H1 (cell line): ENCODE data around the gene FAM222B. TPM values are rescaled to one million over a fixed set of nuclear protein-coding genes. Genes with fewer than 3 reads are reported as not detected.

Experiments used
- CHD2 ChIP-seq: IDR thresholded peaks from 2 replicates; pipeline ENCODE4 v1.6.1; 2012; ENCODE audit warnings: low read length, improper control_type of control experiment
- HDAC6 ChIP-seq: IDR thresholded peaks from one replicate; pipeline ENCODE4 v1.7.1; 2012; ENCODE audit warnings: low read depth, mild to moderate bottlenecking, inconsistent platforms, low read length, moderate library complexity
- MAFK ChIP-seq: IDR thresholded peaks from 2 replicates; pipeline ENCODE4 v1.6.1; 2012; ENCODE audit warnings: low read depth, mild to moderate bottlenecking, improper control_type of control experiment, low read length
- POLR2A ChIP-seq, 2 experiments: IDR thresholded peaks; 1 replicate in 1 of 2; 2 replicates in 1 of 2; pipeline ENCODE4 v1.6.1; 2011; ENCODE audit warnings: low read depth in 2 of 2, low read length in 2 of 2, mild to moderate bottlenecking in 2 of 2; ENCODE audit errors: control extremely low read depth in 1 of 2
- RFX5 ChIP-seq: IDR thresholded peaks from 2 replicates; pipeline ENCODE4 v1.6.1; 2011; ENCODE audit warnings: low read depth, low read length, improper control_type of control experiment, borderline replicate concordance
- TBP ChIP-seq: IDR thresholded peaks from 2 replicates; pipeline ENCODE4 v1.6.1; 2011; ENCODE audit warnings: low read depth, low read length, improper control_type of control experiment
- TEAD4 ChIP-seq: IDR thresholded peaks from 2 replicates; pipeline ENCODE4 v1.6.1; 2012; ENCODE audit warnings: low read depth, low read length, inconsistent platforms, mixed read lengths
- polyA plus RNA-seq, 7 experiments: library from polyadenylated mRNA; depleted of rRNA in 3 of 7; stranded (reverse) in 5 of 7; unstranded in 2 of 7; fragments of >200 nt in 5 of 7; fragments of 200-250 nt in 2 of 7; gene quantifications; 1 replicate in 5 of 7; 2 replicates in 1 of 7; 4 replicates in 1 of 7; pipeline versions ENCODE4 v1.2.1 to v1.2.3, GENCODE V29; 2011 to 2013; ENCODE audit warnings: missing spikeins in 2 of 7, mixed read lengths in 2 of 7
- total RNA-seq: library from RNA; stranded (reverse); fragmentation: NEBNext Ultra II Directional; extraction: Animal tissue kit (Norgen Biotek cat#: 25700); gene quantifications from 2 replicates; pipeline ENCODE4 v1.2.1, GENCODE V29; 2021
- TF ChIP-seq, protein P1 (sequence below): fragments of 300-600 bp; sonication (generic); IDR thresholded peaks from 2 replicates; pipeline ENCODE4 v1.7.1; 2012; ENCODE audit warnings: low read length, moderate library complexity, mild to moderate bottlenecking, inconsistent platforms; ENCODE audit not compliant: insufficient replicate concordance
- TF ChIP-seq, protein P2 (sequence below): IDR thresholded peaks from 2 replicates; pipeline ENCODE4 v1.6.1; 2011; ENCODE audit warnings: low read length, improper control_type of control experiment

FAM222B gene
- total and polyA plus RNA-seq, 2 of the 8 experiments (the other 6 are each of a cell fraction or from before 2014, with no cell fraction given), result 42.1 to 81.7 TPM

DNA sequence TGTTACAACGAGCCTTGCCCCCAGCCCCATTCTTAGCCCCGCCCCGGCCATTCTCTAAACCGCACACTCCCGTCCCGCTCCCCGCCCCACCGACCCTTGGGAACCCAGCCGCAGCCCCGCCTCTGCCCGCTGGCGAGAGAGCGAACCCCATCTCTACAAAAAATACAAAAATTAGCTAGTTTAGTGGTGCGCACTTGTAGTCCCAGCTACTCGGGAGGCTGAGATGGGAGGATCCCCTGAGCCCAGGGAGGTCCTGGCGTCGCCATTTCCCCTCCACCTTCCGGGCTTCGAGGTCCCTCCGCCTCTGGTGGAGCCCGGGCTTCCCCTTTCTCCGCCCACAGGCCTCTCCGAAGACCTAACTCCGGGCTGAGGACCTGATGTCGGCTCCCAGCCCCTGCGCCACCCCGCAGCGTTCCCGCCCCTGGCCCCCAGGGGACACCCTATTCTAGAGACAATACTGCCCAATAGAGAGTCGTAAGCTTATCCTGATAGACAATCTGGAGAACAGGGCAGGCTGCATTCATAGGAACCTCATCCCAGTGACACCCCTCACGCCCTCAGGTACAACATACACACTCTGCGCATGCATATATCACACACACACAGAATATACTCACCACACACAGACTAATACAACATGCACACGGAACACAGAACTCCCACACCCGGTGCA lies 130.4 kb downstream of the FAM222B start (continued):
- TF ChIP-seq MAFK, result no peak
- no peak for TF ChIP-seq RFX5
- TF ChIP-seq, protein P1, sequence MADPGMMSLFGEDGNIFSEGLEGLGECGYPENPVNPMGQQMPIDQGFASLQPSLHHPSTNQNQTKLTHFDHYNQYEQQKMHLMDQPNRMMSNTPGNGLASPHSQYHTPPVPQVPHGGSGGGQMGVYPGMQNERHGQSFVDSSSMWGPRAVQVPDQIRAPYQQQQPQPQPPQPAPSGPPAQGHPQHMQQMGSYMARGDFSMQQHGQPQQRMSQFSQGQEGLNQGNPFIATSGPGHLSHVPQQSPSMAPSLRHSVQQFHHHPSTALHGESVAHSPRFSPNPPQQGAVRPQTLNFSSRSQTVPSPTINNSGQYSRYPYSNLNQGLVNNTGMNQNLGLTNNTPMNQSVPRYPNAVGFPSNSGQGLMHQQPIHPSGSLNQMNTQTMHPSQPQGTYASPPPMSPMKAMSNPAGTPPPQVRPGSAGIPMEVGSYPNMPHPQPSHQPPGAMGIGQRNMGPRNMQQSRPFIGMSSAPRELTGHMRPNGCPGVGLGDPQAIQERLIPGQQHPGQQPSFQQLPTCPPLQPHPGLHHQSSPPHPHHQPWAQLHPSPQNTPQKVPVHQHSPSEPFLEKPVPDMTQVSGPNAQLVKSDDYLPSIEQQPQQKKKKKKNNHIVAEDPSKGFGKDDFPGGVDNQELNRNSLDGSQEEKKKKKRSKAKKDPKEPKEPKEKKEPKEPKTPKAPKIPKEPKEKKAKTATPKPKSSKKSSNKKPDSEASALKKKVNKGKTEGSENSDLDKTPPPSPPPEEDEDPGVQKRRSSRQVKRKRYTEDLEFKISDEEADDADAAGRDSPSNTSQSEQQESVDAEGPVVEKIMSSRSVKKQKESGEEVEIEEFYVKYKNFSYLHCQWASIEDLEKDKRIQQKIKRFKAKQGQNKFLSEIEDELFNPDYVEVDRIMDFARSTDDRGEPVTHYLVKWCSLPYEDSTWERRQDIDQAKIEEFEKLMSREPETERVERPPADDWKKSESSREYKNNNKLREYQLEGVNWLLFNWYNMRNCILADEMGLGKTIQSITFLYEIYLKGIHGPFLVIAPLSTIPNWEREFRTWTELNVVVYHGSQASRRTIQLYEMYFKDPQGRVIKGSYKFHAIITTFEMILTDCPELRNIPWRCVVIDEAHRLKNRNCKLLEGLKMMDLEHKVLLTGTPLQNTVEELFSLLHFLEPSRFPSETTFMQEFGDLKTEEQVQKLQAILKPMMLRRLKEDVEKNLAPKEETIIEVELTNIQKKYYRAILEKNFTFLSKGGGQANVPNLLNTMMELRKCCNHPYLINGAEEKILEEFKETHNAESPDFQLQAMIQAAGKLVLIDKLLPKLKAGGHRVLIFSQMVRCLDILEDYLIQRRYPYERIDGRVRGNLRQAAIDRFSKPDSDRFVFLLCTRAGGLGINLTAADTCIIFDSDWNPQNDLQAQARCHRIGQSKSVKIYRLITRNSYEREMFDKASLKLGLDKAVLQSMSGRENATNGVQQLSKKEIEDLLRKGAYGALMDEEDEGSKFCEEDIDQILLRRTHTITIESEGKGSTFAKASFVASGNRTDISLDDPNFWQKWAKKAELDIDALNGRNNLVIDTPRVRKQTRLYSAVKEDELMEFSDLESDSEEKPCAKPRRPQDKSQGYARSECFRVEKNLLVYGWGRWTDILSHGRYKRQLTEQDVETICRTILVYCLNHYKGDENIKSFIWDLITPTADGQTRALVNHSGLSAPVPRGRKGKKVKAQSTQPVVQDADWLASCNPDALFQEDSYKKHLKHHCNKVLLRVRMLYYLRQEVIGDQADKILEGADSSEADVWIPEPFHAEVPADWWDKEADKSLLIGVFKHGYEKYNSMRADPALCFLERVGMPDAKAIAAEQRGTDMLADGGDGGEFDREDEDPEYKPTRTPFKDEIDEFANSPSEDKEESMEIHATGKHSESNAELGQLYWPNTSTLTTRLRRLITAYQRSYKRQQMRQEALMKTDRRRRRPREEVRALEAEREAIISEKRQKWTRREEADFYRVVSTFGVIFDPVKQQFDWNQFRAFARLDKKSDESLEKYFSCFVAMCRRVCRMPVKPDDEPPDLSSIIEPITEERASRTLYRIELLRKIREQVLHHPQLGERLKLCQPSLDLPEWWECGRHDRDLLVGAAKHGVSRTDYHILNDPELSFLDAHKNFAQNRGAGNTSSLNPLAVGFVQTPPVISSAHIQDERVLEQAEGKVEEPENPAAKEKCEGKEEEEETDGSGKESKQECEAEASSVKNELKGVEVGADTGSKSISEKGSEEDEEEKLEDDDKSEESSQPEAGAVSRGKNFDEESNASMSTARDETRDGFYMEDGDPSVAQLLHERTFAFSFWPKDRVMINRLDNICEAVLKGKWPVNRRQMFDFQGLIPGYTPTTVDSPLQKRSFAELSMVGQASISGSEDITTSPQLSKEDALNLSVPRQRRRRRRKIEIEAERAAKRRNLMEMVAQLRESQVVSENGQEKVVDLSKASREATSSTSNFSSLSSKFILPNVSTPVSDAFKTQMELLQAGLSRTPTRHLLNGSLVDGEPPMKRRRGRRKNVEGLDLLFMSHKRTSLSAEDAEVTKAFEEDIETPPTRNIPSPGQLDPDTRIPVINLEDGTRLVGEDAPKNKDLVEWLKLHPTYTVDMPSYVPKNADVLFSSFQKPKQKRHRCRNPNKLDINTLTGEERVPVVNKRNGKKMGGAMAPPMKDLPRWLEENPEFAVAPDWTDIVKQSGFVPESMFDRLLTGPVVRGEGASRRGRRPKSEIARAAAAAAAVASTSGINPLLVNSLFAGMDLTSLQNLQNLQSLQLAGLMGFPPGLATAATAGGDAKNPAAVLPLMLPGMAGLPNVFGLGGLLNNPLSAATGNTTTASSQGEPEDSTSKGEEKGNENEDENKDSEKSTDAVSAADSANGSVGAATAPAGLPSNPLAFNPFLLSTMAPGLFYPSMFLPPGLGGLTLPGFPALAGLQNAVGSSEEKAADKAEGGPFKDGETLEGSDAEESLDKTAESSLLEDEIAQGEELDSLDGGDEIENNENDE, result no peak
- no peak for TF ChIP-seq HDAC6
- TF ChIP-seq TBP, result peak; percentile 22; the same call in 1 of the 2 replicates
- TF ChIP-seq CHD2, result no peak
- no peak for TF ChIP-seq TEAD4
- peak in 1 of 2 experiments; percentile 26; a peak in 2 of 3 replicates for TF ChIP-seq POLR2A (IDR thresholded peaks at IDR 0.05; ENCODE audit: control extremely low read depth in 1 of 2, low read depth in 2 of 2, low read length in 2 of 2)
- TF ChIP-seq, protein P2, sequence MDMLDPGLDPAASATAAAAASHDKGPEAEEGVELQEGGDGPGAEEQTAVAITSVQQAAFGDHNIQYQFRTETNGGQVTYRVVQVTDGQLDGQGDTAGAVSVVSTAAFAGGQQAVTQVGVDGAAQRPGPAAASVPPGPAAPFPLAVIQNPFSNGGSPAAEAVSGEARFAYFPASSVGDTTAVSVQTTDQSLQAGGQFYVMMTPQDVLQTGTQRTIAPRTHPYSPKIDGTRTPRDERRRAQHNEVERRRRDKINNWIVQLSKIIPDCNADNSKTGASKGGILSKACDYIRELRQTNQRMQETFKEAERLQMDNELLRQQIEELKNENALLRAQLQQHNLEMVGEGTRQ, result no peak
